ENCODE measurements around the gene OVCA2. TPM values are rescaled to one million over a fixed set of nuclear protein-coding genes. Genes with fewer than 3 reads are reported as not detected.

OVCA2 gene
- total and polyA plus RNA-seq, 12 donors, result 15.3 to 47.5 (median 17.7) TPM

GRCh38 chr17:2057175-2057759, 15.4 kb downstream of the OVCA2 start:
- intact Hi-C loops (cut with DNase I), result loop anchor here in 7 of 10 donors (5.0 to 10.0 kb wide), 7 partner anchors 35 to 338 kb away; no protein-coding TSS in a partner anchor

GRCh38 chr17:2057760-2058585, 16.2 kb downstream of the OVCA2 start:
- Histone ChIP-seq H3K4me1 (peaks cover 37 to 82% (median 70%) of the 10 kb centered on the region in 9 donors), H3K27ac (peak overlapping the region; percentile 78 to 97 (median 93)), H3K4me3 (peak overlapping the region in 9 of 10 donors; percentile 50 to 83 (median 71)), H3K27me3 (peaks cover 0 to 58% (median 11%) of the 10 kb centered on the region in 7 donors), H3K36me3 (peaks cover 0 to 63% (median 0%) of the 10 kb centered on the region in 9 donors), H3K9me3 (no peaks in the 10 kb centered on the region)
- intact Hi-C loops (cut with DNase I), result loop anchor here in 7 of 10 donors (5.0 to 10.0 kb wide), 7 partner anchors 34 to 337 kb away; no protein-coding TSS in a partner anchor
- no peak for ATAC-seq
- no peak for DNase-seq
- TF ChIP-seq CTCF (IDR thresholded peaks at IDR 0.05), result no peak
- 24 to 27% methylated on average over 95 to 98 of the region's 98 CpGs for WGBS, 2 donors

More at GRCh38 chr17:2057175-2057759, 15.4 kb downstream of the OVCA2 start:
- H3K4me1 ChIP-seq, result peaks cover 32 to 75% (median 64%) of the 10 kb centered on the region in 9 donors
- no peaks in the 10 kb centered on the region for H3K9me3 ChIP-seq
- WGBS, 2 donors, result 10 to 14% methylated on average over 60 to 81 of the region's 81 CpGs
- peak overlapping the region; percentile 28 to 83 (median 71) for H3K4me3 ChIP-seq
- ATAC-seq, result no peak
- H3K27ac ChIP-seq, result peak overlapping the region; percentile 78 to 97 (median 93)
- no peak for TF ChIP-seq CTCF (IDR thresholded peaks at IDR 0.05)
- no peak for DNase-seq
- H3K27me3 ChIP-seq, result peaks cover 0 to 59% (median 11%) of the 10 kb centered on the region in 7 donors
- H3K36me3 ChIP-seq, result peaks cover 0 to 56% (median 0%) of the 10 kb centered on the region in 9 donors

GRCh38 chr17:2058586-2059546, 17.0 kb downstream of the OVCA2 start:
- H3K27me3 ChIP-seq, result peaks cover 0 to 50% (median 8%) of the 10 kb centered on the region in 7 donors
- ATAC-seq (peak; percentile 8 to 34 (median 24)), DNase-seq (peak; percentile 80 to 87)
- no peaks in the 10 kb centered on the region for H3K9me3 ChIP-seq
- H3K36me3 ChIP-seq, result peaks cover 0 to 72% (median 0%) of the 10 kb centered on the region in 9 donors
- intact Hi-C loops (cut with DNase I), result loop anchor here in 7 of 10 donors (5.0 to 10.0 kb wide), 7 partner anchors 33 to 336 kb away; no protein-coding TSS in a partner anchor
- peak; percentile 67 to 87 (median 76) for TF ChIP-seq CTCF (IDR thresholded peaks at IDR 0.05)
- peaks cover 34 to 82% (median 75%) of the 10 kb centered on the region in 9 donors for H3K4me1 ChIP-seq
- 15 to 21% methylated on average over 74 to 78 of the region's 78 CpGs for WGBS, 2 donors
- peak overlapping the region; percentile 78 to 97 (median 93) for H3K27ac ChIP-seq
- H3K4me3 ChIP-seq, result peak overlapping the region; percentile 0 to 83 (median 71)
